GM18951 (cell line): ENCODE results near the gene SLC45A1.

Experiments used
- POLR2A ChIP-seq: IDR thresholded peaks from 4 replicates; pipeline ENCODE4 v1.6.1; 2011; ENCODE audit warnings: mild to moderate bottlenecking; ENCODE audit not compliant: insufficient read length, insufficient read depth; ENCODE audit errors: extremely low read depth
- in situ Hi-C: fragments of 300-500 bp; cut with MboI; formaldehyde crosslinking; loops from one replicate; pipeline ENCODE4 v1.12.0; 2022; ENCODE audit warnings: low sequenced_read_pairs, mixed read lengths, inconsistent platforms; ENCODE audit not compliant: unreplicated experiment

The SLC45A1 gene

GRCh38 chr1:8334106-8334851, 16.4 kb downstream of the SLC45A1 start:
- no peak for TF ChIP-seq POLR2A
- in situ Hi-C loops, result no loop called here

GRCh38 chr1:8335246-8335645, 17.3 kb downstream of the SLC45A1 start:
- in situ Hi-C loops, result no loop called here
- no peak for TF ChIP-seq POLR2A

- in situ Hi-C loops, result no loop called here
- no peak for TF ChIP-seq POLR2A
Measured at GRCh38 chr1:8337776-8338525, 20.0 kb downstream of the SLC45A1 start.

- in situ Hi-C loops, result no loop called here
Measured at GRCh38 chr1:8338526-8339202, 20.8 kb downstream of the SLC45A1 start.

GRCh38 chr1:8339203-8339600, 21.3 kb downstream of the SLC45A1 start:
- in situ Hi-C loops, result no loop called here
- TF ChIP-seq POLR2A, result no peak

More at GRCh38 chr1:8338526-8339202, 20.8 kb downstream of the SLC45A1 start:
- TF ChIP-seq POLR2A, result no peak

GRCh38 chr1:8340448-8340847, 22.5 kb downstream of the SLC45A1 start:
- in situ Hi-C loops, result no loop called here
- TF ChIP-seq POLR2A, result no peak

- TF ChIP-seq POLR2A, result no peak
- in situ Hi-C loops, result no loop called here
Measured at GRCh38 chr1:8342325-8342724, 24.4 kb downstream of the SLC45A1 start.

GRCh38 chr1:8343044-8343443, 25.1 kb downstream of the SLC45A1 start:
- no peak for TF ChIP-seq POLR2A
- in situ Hi-C loops, result no loop called here

- in situ Hi-C loops, result no loop called here
- no peak for TF ChIP-seq POLR2A
Measured at GRCh38 chr1:8343464-8344001, 25.6 kb downstream of the SLC45A1 start.

GRCh38 chr1:8344893-8345507, 27.1 kb downstream of the SLC45A1 start:
- in situ Hi-C loops, result no loop called here
- TF ChIP-seq POLR2A, result no peak

- in situ Hi-C loops, result no loop called here
- no peak for TF ChIP-seq POLR2A
Measured at GRCh38 chr1:8345621-8346415, 27.9 kb downstream of the SLC45A1 start.

GRCh38 chr1:8347635-8348034, 29.7 kb downstream of the SLC45A1 start:
- TF ChIP-seq POLR2A, result no peak
- in situ Hi-C loops, result no loop called here
